Activated effector memory CD4-positive, alpha-beta T cell treated with Interleukin-2 at 50 U/mL for 16 hours (primary cell): Measurements from ENCODE around the gene TCF7.

Source experiments
- DNase-seq: peaks from one replicate; pipeline ENCODE4 v3.0.0-alpha.2; 2020

The TCF7 gene

DNA sequence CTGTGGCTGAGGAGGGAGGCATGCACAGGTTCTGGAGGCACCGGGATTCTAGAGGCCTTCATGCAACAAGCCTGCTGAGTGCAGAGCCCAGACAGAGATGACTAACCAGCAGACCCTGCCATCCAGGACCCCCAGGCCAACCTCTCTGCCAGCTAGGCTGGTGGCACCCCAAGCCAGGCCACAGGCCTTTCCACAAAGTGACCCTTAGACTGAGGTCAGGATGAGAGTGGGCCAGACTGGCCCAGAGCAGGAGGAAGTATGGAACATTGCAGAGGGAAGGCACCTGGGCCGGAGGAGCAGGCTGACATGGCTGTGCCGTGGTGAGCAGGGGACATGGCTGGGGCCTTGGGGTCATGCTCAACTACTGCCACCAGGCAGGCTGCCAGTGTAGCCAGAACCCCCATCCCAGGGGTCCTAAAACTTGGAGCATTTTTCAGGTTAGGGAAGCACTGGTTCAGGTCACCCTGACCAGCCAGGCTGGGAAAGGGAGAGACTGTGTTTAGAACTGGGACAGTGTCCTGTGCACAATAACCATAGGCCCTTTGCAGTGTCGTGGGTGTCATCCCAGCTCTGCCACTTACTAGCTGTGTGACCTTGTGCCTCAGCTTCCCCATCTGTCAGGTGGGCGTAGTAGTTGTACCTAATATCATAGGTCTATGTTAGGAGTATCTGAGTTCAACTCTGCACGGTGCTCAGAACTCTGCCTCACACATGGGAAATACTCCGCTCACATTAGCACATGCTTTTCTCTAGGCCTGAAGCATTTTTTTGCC is 17.3 kb downstream of the TCF7 start:
- DNase-seq, result no peak

DNA sequence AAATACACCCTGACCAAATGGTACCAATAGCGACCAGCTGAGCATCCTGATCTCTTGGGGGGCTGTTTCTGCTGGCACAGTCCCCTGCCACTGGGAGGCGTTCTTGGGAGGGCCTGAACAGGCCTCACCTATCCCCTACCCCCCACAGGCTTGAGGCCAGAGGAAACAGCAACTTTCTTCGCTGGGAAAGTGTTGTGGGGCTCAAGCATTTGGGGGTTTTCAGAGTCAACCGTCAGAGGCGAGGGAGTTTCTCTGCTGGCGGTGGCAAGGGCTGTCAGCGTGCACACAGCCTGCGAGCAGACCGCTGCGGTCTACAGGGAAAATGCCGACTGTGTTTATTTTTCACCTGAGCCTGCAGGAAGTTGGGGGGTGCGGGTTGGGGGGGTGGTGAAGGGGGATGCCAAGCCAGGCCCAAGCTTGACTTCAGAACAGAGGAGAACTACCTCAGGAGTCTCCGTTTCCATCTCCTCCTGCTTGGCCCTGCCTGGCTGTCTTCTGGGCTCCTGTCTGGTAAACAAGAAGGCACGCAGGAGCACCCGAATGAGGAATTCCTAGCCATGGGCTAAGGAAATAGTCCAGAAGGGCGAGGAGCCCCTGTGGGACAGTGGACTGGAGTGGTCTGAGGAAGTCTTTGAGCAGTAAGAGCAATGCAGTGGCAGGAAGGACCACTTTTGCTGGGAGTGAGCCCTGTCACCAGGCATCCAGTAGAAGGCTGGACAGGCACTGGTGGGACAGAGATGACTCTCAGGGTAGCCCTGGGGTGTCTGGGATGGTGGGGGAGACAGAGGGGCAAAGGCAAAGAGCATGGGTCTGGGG is 18.1 kb downstream of the TCF7 start:
- DNase-seq, result peak; percentile 73

DNA sequence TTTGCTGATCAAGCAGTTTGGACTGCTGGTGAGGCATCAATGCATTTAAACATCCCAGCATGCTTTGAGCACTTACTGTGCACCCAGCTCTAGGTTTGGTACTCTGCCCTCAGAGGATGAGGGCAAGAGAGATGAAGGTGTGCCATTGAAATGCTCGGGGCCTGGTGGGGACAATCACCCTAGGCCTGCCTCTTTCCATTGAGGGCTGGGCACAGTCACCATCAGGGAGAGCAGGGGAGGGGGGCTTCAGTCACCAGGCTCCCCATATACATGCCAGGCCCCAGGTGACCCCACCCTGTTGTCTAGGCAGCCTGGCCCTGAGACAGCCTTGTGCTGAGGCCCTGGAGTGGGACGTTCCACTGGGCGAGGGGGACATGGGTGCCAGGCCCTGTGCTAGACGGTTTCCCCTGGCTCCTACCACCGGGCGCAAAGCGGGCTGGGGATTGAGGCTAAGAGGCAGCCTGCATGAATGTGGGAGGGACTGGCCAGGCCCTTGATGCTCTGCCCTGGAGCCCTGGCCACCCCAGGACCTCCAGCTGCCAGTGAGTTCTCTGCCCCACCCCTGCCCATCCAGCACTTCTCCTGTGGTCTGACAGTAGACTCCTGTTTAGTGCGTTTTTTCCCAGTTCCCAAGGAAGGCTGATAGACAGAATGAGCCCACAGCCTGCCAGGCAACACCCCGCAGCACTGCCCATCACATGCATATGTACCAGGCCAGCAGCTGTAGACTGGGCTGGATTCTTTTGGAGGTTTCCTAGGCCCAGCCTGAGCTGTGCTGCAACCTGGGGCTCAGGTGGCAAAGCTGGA is 18.9 kb downstream of the TCF7 start:
- no peak for DNase-seq

DNA sequence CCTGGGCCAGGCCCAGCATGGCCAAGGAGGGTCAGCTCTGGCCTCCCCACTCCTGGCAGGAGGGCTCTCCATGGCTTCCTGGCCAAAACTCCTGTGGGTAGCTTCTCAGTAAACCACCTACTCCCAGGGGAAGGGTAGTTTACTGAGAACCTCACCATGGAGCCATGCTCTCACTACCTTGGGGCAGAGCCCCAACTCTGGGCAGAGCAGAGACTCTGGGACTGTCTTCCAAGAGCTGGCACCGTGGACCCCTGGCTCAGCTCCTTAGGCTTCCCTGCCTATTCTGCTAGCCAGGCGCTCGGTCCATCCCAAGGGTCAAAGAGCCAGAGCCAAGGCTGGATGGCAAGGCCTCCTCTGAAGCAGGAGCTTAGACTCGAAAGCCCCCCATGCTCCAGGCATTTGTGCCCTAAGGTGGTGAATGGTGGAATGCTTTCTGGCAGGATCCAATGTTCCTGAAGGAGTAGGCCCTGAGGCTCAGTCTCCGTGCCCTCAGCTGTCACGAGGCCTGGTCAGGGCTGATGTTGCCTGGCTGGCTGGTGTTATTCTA is 19.6 kb downstream of the TCF7 start:
- DNase-seq, result no peak

DNA sequence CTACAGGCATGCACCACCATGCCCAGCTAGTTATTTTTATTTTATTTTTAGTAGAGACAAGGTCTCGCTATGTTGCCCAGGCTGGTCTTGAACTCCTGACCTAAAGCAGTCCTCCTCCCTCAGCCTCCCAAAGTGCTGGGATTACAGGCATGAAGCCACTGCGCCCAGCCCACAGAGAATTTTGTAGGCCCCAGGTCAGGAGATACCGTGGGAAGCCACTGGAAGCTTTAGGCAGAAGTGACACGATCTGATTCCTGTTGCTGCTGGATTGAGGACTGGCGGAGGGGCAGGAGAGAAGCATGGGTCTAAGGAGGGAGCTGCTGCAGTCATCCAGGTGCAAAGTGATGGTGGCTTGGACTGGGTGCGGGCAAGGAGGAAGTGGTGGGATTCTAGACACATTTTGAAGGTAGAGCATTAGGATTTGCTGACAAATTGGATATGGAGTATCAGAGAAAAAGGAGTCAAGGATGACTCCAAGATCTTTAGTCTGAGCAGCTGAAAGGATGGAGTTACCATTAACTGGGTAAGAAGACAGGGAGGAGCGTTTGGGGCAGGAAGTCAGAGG is 20.7 kb downstream of the TCF7 start:
- DNase-seq, result peak; percentile 0

DNA sequence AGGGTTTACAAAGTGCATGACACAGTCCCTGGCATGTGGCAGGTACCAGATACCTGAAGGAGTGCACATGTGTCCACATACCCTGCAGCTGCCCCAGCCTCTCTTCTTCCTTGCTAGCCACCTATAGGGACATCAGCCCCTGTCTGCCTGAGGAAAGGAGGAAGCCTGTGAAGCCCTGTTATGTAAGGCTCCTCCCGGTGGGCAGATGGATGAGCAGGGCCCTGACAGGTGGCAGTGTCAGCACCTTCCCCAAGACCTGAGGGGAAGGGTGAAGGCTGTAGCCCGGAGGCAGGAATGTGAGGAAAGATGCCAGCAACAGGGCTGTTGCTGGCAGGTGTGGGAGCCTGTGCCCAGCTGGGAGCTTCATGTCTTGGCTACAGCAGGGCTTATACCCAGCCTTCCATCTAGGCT is 21.7 kb downstream of the TCF7 start:
- peak; percentile 0 for DNase-seq

DNA sequence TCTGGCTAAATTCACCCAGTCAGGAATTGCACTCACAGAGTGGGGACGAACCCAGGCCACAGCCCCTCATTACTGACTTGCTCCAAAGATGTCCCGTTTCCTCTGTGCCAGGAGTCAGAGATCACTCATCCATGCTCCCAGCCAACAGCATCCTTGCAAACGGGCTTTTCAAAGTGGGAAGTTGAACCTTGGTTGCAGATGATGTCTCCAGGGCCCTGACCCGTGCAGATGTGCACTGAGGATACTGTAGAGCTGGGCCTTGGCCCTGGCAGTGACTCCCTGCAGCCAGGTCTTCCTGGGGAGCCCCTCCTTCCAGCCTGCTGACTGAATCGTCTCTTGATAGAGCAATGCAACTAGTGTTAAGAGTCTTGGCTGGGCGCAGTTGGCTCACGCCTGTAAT is 22.3 kb downstream of the TCF7 start:
- DNase-seq, result peak; percentile 0

DNA sequence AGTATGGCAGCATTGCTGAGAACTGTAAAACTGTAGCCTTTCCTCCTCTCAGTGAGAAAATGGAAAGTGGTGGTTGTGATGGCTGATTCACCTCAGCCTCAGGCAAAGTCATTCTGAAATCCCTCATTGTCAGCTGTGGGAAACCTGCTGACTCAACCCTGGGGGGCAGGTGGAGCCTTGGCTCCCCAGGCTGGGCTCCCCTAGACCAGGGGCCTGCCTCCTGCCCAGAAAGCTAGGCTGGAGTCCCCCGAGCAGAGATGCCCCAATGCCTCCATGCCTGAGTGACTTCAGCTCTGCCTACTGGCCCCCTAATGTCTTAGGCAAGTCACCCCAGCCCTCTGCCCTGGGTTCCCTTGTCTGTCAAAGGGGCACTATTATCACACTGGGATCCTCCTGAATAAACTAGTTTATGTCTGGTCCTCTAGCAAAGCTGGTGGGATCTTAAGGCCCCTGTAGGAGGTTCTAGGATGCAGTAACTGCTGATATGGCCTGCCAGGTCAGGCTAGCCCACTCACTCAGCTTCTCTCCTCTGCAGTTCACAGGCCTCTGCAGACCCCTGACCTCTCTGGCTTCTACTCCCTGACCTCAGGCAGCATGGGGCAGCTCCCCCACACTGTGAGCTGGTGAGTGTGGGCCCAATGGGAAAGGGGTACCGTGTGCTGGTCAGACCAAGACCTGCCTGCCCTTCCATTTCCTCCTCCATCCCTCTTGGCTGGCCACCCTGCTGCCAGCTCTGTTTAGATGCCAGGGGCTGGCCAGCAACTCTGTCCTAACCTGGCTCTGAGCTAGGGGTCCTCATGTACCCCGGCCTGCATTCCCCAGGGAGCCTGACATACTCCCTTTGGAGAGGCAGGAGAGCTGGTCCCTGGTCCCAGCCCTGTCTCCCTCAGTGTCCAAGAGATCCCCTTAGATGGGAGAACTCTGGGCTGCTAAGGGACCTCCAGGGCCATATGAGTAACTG is 24.2 kb downstream of the TCF7 start:
- peak; percentile 16 for DNase-seq

DNA sequence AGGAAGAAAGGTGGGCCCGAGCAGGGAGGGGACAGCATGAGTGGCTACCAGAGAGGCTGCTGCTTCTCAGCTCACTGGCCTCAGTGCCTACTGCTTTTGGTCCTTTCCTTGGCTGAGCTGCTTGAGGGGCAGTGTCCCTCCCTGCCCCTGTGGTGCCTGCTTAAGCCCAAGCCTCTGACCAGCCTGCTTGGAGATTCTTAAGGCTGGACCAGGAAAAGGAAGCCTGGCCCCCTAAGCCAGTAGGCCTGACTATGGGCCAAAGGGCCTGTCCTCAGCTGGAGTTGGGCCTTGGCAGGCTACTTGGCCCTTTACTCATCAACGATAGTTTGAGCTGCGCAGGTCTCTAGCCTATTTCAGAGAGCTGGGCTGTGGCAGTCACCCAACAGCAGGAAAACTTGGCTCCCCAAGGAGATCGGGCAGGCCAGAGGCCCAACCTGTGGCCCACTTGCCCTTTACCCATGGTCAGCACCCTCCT is 24.9 kb downstream of the TCF7 start:
- no peak for DNase-seq

DNA sequence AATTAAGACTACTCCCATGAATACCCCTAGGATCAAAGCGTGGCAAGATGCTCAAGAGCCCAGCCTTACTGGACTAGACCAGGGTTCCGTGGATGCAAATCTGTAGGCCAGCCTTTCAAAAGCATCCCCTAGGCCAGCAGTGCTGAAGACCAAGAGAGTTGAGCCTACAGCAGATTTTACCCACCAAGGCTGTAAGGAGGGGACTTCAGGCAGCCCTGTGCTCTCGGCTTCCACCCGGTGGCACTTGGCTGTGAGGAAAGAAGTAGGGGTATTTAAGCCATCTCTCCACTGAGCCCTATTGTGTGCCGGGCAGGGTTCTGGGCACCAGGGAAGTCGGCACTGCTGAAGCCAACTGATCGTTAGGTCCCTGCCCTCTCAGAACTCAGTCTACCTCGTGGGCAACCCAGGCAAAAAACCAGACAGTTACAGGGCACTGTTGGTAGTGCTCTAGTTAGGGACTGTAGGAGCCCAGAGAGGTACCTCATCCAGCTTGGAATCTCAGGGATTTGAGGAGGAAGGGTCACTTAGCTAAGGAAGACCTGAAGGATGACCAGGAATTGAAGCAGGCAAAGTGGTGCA is 25.5 kb downstream of the TCF7 start:
- no peak for DNase-seq

DNA sequence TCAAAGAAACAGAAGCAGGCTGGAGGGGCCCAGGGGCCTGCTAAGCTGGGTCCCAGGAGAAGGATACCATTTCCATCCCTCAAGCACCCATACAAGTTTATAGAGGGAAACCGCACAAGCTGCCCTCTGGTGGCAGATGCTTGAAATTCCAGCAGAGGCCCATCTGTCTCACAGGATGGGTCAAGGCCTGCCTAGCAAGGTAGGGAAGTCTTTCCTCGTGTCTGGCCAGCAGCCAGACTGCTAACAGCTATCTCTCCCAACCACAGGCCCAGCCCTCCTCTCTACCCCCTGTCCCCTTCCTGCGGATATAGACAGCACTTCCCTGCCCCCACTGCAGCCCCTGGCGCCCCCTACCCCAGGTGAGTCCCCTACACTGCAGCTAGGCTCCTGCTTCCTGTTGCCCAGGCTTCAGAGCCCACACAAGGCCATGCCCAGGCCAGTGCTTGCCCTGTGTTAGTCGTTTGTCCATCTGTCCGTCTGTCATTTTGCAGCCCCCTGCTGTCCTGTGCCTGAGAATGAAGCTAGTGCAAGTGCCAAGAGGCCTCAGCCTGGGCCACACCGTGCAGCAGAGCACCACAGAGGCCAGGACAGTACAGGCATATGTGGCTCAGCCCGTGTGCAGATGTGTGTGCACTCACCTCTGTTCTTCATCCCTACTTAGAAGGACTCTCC is 26.2 kb downstream of the TCF7 start:
- DNase-seq, result no peak

DNA sequence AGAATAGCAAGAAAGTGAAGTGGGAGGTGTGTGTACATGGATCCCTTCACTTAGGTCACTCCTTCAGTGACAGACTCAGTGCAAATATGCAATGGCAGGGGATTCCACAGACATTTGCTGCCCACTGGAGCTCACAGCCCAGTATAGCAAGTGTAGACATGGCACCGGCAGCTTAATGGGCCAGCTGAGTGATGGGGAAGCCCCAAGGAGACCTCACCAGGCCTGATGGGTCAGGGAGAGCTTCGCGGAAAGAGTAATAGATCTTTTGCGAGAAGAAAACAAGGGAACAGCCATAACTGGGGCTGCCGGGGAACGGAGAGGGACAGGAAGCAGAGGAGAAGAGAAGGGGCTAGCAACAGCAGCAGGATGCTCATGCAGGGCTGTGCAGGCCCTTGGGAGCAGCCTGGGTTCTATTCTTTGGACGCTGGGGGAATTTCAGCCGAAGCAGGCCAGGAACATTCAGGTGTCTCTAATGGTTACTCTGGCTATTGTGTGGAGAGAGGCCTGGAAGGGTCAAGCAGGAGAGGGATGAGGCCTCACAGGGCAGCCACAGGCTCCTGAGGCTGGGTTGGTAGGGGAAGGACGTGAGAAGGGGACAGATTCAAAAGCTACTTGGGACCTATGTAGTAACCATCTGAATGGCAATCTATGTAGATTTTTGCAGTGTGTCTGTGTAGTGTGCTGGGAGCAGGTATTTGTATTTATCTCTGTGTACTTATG is 27.0 kb downstream of the TCF7 start:
- no peak for DNase-seq

DNA sequence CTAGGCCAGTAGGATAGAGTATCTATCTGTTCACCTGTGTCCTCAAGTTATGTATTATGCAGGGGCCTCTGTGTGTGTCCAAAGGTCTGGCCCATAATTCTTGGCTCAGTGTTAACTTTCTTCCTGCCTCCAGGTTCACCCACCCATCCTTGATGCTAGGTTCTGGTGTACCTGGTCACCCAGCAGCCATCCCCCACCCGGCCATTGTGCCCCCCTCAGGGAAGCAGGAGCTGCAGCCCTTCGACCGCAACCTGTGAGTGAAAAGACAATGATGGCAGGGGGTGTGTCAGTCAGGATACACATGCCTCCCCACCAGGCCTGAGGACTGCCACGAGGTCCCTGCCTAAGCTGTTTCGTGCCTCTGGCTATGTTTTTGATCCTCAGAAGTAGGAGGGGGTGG is 27.6 kb downstream of the TCF7 start:
- DNase-seq, result no peak

DNA sequence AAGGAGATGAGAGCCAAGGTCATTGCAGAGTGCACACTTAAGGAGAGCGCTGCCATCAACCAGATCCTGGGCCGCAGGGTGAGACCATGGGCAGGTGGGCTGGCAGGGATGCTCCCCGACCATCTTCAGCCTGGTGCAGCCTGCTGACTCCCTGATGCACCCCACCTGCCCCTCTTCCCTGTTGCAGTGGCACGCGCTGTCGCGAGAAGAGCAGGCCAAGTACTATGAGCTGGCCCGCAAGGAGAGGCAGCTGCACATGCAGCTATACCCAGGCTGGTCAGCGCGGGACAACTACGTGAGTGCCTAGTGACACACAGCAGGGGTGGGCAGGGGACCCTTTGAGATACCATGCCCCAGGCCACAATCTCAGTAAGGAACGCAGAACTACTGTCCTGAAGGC is 28.3 kb downstream of the TCF7 start:
- DNase-seq, result no peak

DNA sequence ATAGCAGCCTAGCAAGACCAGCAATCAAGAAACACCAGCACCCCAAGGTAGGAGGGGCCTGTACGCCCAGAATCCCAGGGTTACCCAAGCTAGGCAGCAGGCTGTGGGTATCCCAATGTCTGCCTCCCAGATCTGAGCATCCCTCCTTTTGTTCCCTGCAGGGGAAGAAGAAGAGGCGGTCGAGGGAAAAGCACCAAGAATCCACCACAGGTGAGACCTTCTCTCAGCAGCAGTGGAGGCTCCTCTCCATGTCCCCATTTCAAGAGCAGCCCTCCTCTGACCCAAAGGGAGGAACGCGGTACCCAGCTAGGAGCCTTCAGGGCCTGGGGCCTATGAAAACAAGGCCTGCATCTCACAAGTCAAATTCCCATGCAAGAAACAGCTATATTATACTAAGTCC is 28.9 kb downstream of the TCF7 start:
- no peak for DNase-seq

DNA sequence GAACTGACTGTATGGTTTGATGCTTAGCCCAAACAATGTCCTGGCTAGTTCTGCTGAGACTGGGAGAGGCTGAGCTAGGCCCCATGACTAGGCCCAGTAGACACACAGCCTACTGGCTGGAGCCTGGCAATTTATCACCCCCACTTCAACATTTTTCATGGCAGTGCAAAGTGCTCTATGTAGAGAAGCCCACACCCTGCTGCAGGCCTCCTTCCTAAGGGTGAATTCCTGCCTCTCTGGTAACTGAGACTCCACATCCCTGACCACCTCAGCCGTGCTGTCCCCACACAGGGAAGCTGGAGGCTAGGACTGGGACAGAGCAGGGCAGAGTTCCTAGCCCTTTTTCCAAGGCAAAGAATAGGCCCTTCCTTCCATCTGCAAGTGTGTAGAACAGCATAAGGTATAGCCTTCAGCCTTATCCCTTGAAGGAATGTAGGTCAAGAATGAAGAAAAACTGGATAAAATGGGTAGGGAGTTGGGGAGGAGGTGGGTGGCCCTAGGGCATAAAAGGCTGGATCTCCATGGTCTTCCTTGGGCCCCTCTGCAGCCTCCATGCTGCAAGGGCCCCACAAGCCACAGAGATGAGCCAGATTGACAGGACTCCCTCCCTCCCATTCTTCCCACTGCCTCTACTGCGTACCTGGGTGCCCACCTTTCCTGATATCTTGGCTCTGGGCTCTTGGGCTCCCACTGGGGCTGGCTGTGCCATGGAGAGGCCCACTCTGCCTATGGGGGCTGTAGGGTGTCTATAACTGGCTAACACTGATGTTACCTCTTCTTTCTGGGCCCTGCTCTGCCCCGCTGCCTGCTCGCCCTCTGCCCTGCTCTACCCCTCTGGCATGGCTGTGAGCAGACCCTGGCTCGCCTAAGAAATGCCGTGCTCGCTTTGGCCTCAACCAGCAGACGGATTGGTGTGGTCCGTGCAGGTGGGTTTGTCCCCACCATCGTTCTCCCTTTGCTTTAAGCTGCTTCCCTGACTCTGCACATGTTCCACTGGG is 29.8 kb downstream of the TCF7 start:
- DNase-seq, result no peak

DNA sequence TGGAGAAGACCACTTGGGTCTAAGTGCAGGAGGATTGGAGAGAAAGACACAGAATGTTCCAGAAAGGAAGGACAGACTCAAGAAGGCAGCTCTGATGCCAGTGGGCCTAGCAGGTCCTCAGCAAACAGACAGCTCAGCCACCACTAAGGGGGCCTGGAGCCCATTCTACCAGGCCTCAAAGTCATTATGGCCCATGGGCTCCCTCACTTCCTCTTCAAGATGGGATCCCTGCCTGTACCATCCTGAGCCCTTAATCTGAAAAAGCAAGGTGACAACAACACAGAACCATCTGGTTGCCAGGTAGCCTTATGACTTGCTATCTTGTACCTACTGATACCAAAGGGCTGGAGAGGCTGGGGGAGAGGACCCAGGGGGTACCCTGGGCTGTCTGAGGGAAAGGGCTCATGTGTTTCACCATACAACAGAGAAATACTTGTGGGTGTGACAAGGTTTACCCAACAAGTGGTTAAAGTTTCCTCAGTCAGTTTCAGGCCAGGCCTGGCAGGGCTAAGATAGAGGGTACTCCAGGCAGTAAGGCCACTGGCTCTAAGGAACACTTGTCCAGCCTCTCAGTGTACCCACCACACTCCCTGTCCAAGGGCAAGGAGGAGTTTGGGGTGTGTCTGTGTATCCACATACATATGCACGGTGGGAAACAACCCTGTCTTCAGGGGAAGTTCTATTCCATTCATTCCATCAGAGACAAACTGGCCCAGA is 30.7 kb downstream of the TCF7 start:
- DNase-seq, result no peak
